Measurements from ENCODE around the gene VNN1.
"Not testable (repeated sequence)": the region's sequence is repeated elsewhere in the genome, so short reads cannot be mapped to it uniquely, and the experiment has no call there.

The VNN1 gene

DNA sequence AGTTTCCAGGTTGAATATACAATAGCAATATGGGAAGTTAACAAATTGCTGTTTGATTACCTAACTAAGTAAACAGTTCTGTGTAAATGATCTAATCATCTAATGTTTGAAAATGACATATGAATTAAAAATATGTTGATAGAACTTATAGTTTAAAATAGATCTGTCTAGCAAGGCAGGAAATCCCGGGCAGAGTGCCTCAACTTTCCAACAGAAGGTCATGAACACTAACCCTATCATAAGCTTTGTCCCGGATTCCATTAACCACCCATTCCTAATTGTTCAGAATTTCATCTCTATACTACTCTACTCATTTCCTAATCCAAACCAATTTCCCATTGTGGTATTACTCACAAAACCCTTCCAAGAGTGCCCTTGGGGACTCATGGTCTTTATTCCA lies 65.0 kb downstream of the VNN1 start:
- H3K4me2 ChIP-seq (ENCODE audit: low read length), result no peak overlapping the region

DNA sequence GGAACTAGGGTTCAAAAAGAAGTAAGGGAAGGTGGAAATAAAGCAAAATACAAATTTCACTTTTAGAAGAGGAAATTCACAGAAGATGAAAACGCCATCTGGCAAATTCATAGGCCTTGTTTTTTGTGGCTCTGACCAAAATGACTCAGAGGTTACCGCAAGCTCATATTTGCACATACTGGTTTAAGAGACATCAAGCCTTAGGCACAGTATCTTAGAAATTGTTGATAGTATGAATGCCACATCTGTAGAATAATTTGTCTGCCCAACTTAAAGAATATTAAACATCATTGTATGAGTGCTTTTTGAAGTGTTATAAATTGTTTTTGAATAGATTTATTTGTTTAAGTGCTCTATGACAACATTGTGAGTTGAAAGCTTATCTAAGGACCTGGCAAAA lies 65.5 kb downstream of the VNN1 start:
- H2AFZ ChIP-seq (ENCODE audit: low read length), result no peak overlapping the region
- H4K20me1 ChIP-seq (ENCODE audit: insufficient read depth, low read length), result no peaks in the 10 kb centered on the region
- H3K36me3 ChIP-seq (ENCODE audit: insufficient read depth, low read length), result no peaks in the 10 kb centered on the region
- H3K27me3 ChIP-seq (ENCODE audit: insufficient read depth, low read length), result no peaks in the 10 kb centered on the region
- H3K9me3 ChIP-seq (ENCODE audit: low read length), result no peaks in the 10 kb centered on the region
- H3K9ac ChIP-seq (ENCODE audit: low read length), result no peak overlapping the region
- H3K79me2 ChIP-seq (ENCODE audit: insufficient read depth, low read length), result no peaks in the 10 kb centered on the region
- no peak overlapping the region for H3K4me3 ChIP-seq (ENCODE audit: low read depth, low read length, poor library complexity, severe bottlenecking)
- H3K4me1 ChIP-seq (ENCODE audit: insufficient read depth, low read length, severe bottlenecking), result no peaks in the 10 kb centered on the region
- no peak for TF ChIP-seq EZH2 (IDR thresholded peaks at IDR 0.05; ENCODE audit: borderline replicate concordance, low read length)
- TF ChIP-seq, protein P1, sequence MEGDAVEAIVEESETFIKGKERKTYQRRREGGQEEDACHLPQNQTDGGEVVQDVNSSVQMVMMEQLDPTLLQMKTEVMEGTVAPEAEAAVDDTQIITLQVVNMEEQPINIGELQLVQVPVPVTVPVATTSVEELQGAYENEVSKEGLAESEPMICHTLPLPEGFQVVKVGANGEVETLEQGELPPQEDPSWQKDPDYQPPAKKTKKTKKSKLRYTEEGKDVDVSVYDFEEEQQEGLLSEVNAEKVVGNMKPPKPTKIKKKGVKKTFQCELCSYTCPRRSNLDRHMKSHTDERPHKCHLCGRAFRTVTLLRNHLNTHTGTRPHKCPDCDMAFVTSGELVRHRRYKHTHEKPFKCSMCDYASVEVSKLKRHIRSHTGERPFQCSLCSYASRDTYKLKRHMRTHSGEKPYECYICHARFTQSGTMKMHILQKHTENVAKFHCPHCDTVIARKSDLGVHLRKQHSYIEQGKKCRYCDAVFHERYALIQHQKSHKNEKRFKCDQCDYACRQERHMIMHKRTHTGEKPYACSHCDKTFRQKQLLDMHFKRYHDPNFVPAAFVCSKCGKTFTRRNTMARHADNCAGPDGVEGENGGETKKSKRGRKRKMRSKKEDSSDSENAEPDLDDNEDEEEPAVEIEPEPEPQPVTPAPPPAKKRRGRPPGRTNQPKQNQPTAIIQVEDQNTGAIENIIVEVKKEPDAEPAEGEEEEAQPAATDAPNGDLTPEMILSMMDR (IDR thresholded peaks at IDR 0.05; ENCODE audit: low read length), result no peak
- H3F3A ChIP-seq (ENCODE audit: insufficient read depth, low read length), result no peaks in the 10 kb centered on the region
- no peaks in the 10 kb centered on the region for H3K9me2 ChIP-seq (ENCODE audit: low read depth, low read length)
- no peak overlapping the region for H3K27ac ChIP-seq (ENCODE audit: low read depth, low read length, poor library complexity, severe bottlenecking)
- no peak overlapping the region for H3K4me2 ChIP-seq (ENCODE audit: low read length)

More for the DNA sequence above, 65.0 kb downstream of the VNN1 start:
- H4K20me1 ChIP-seq (ENCODE audit: insufficient read depth, low read length), result no peaks in the 10 kb centered on the region
- no peak overlapping the region for H2AFZ ChIP-seq (ENCODE audit: low read length)
- H3K9ac ChIP-seq (ENCODE audit: low read length), result no peak overlapping the region
- no peaks in the 10 kb centered on the region for H3K9me2 ChIP-seq (ENCODE audit: low read depth, low read length)
- no peaks in the 10 kb centered on the region for H3K79me2 ChIP-seq (ENCODE audit: insufficient read depth, low read length)
- H3K9me3 ChIP-seq (ENCODE audit: low read length), result no peaks in the 10 kb centered on the region
- TF ChIP-seq EZH2 (IDR thresholded peaks at IDR 0.05; ENCODE audit: borderline replicate concordance, low read length), result no peak
- TF ChIP-seq, protein P1 (IDR thresholded peaks at IDR 0.05; ENCODE audit: low read length), result no peak
- no peaks in the 10 kb centered on the region for H3K4me1 ChIP-seq (ENCODE audit: insufficient read depth, low read length, severe bottlenecking)
- no peaks in the 10 kb centered on the region for H3K36me3 ChIP-seq (ENCODE audit: insufficient read depth, low read length)
- H3F3A ChIP-seq (ENCODE audit: insufficient read depth, low read length), result no peaks in the 10 kb centered on the region
- no peaks in the 10 kb centered on the region for H3K27me3 ChIP-seq (ENCODE audit: insufficient read depth, low read length)
- no peak overlapping the region for H3K27ac ChIP-seq (ENCODE audit: low read depth, low read length, poor library complexity, severe bottlenecking)
- no peak overlapping the region for H3K4me3 ChIP-seq (ENCODE audit: low read depth, low read length, poor library complexity, severe bottlenecking)

DNA sequence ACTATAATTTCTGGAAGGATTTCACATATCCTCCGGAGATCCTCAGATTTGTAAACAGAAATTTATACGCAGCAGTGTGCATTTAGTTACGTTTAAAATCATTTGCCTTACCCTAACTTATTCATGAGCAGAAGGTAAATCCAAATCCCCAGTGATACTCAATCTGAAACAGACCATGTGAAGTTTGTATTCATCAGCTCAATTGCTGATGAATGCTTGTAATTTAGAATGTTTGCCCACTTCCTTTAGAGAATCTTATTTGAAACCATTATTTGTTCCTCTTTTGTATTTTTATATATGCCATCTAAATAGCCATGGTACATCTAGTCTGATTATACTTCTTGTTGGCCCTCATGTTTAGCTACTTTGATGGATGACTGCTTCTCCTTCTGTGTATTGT lies 70.3 kb downstream of the VNN1 start:
- H3K27ac ChIP-seq (ENCODE audit: low read depth, low read length, poor library complexity, severe bottlenecking), result no peak overlapping the region
- H3K9me2 ChIP-seq (ENCODE audit: low read depth, low read length), result no peaks in the 10 kb centered on the region
- no peak overlapping the region for H3K4me2 ChIP-seq (ENCODE audit: low read length)
- no peaks in the 10 kb centered on the region for H3K9me3 ChIP-seq (ENCODE audit: low read length)
- no peaks in the 10 kb centered on the region for H3K27me3 ChIP-seq (ENCODE audit: insufficient read depth, low read length)
- H3K36me3 ChIP-seq (ENCODE audit: insufficient read depth, low read length), result no peaks in the 10 kb centered on the region
- no peak overlapping the region for H3K9ac ChIP-seq (ENCODE audit: low read length)
- TF ChIP-seq EZH2 (IDR thresholded peaks at IDR 0.05; ENCODE audit: borderline replicate concordance, low read length), result no peak
- TF ChIP-seq, protein P1 (IDR thresholded peaks at IDR 0.05; ENCODE audit: low read length), result no peak
- H2AFZ ChIP-seq (ENCODE audit: low read length), result no peak overlapping the region
- H3K79me2 ChIP-seq (ENCODE audit: insufficient read depth, low read length), result no peaks in the 10 kb centered on the region
- H3K4me1 ChIP-seq (ENCODE audit: insufficient read depth, low read length, severe bottlenecking), result no peaks in the 10 kb centered on the region
- H3F3A ChIP-seq (ENCODE audit: insufficient read depth, low read length), result no peaks in the 10 kb centered on the region
- H4K20me1 ChIP-seq (ENCODE audit: insufficient read depth, low read length), result no peaks in the 10 kb centered on the region
- H3K4me3 ChIP-seq (ENCODE audit: low read depth, low read length, poor library complexity, severe bottlenecking), result no peak overlapping the region

DNA sequence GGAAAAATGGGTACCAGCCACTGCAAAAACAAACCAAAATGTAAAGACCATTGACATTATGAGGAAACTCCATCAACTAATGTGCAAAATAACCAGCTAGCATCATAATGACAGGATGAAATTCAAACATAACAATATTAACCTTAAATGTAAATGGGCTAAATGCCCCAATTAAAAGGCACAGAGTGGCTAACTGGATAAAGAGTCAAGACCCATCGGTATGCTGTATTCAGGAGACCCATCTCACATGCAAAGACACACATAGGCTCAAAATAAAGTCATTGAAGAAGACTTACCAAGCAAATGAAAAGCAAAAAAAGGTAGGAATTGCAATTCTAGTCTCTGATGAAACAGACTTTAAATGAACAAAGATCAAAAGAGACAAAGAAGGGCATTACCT lies 76.7 kb downstream of the VNN1 start:
- H3K4me2 ChIP-seq (ENCODE audit: low read length); H3K4me1 ChIP-seq (ENCODE audit: insufficient read depth, low read length, severe bottlenecking): not testable (repeated sequence)

DNA sequence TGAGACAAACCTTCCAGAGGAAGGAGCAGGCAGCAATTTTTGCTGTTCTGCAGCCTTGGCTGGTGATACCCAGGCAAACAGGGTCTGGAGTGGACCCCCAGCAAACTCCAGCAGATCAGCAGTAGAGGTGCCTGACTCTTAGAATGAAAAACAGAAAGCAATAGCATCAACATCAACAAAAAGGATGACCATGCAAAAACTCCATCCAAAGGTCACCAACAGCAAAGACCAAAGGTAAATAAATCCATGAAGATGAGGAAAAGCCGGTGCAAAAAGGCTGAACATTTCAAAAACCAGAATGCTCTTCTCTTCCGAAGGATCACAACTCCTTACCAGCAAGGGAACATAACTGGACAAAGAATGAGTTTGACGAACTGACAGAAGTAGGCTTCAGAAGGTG lies 77.9 kb downstream of the VNN1 start:
- H3K4me3 ChIP-seq (ENCODE audit: low read depth, low read length, poor library complexity, severe bottlenecking); H3K9me3 ChIP-seq (ENCODE audit: low read length); H3F3A ChIP-seq (ENCODE audit: insufficient read depth, low read length); H3K9me2 ChIP-seq (ENCODE audit: low read depth, low read length); H3K79me2 ChIP-seq (ENCODE audit: insufficient read depth, low read length); H3K9ac ChIP-seq (ENCODE audit: low read length); H4K20me1 ChIP-seq (ENCODE audit: insufficient read depth, low read length); H3K4me2 ChIP-seq (ENCODE audit: low read length); H2AFZ ChIP-seq (ENCODE audit: low read length); H3K36me3 ChIP-seq (ENCODE audit: insufficient read depth, low read length); H3K27me3 ChIP-seq (ENCODE audit: insufficient read depth, low read length); H3K4me1 ChIP-seq (ENCODE audit: insufficient read depth, low read length, severe bottlenecking); H3K27ac ChIP-seq (ENCODE audit: low read depth, low read length, poor library complexity, severe bottlenecking): not testable (repeated sequence)

More for the DNA sequence above, 76.7 kb downstream of the VNN1 start:
- not testable (repeated sequence) for H4K20me1 ChIP-seq (ENCODE audit: insufficient read depth, low read length); H3K79me2 ChIP-seq (ENCODE audit: insufficient read depth, low read length); H3F3A ChIP-seq (ENCODE audit: insufficient read depth, low read length); H3K9me3 ChIP-seq (ENCODE audit: low read length); H3K9ac ChIP-seq (ENCODE audit: low read length); H3K4me3 ChIP-seq (ENCODE audit: low read depth, low read length, poor library complexity, severe bottlenecking); H2AFZ ChIP-seq (ENCODE audit: low read length); H3K27ac ChIP-seq (ENCODE audit: low read depth, low read length, poor library complexity, severe bottlenecking); H3K36me3 ChIP-seq (ENCODE audit: insufficient read depth, low read length); H3K9me2 ChIP-seq (ENCODE audit: low read depth, low read length); H3K27me3 ChIP-seq (ENCODE audit: insufficient read depth, low read length)

DNA sequence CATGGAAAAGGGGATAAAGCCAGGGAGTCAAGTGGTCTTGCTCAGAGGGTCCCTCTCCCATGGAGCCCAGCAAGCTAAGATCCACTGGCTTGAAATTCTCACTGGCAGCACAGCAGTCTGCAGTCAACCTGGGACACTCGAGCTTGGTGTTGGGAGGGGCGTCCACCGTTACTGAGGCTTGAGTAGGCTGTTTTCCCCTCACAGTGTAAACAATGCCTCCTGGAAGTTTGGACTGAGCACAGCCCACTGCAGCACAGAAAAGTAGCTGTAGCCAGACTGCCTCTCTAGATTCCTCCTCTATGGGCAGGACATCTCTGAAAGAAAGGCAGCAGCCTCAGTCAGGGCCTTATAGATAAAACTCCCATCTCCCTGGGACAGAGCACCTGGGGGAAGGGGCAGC lies 78.6 kb downstream of the VNN1 start:
- H3K9me3 ChIP-seq (ENCODE audit: low read length); H3K79me2 ChIP-seq (ENCODE audit: insufficient read depth, low read length); H3F3A ChIP-seq (ENCODE audit: insufficient read depth, low read length); H3K36me3 ChIP-seq (ENCODE audit: insufficient read depth, low read length); H3K4me1 ChIP-seq (ENCODE audit: insufficient read depth, low read length, severe bottlenecking); H3K27me3 ChIP-seq (ENCODE audit: insufficient read depth, low read length); H3K4me3 ChIP-seq (ENCODE audit: low read depth, low read length, poor library complexity, severe bottlenecking); H3K9ac ChIP-seq (ENCODE audit: low read length); H4K20me1 ChIP-seq (ENCODE audit: insufficient read depth, low read length); H3K27ac ChIP-seq (ENCODE audit: low read depth, low read length, poor library complexity, severe bottlenecking); H2AFZ ChIP-seq (ENCODE audit: low read length); H3K9me2 ChIP-seq (ENCODE audit: low read depth, low read length); H3K4me2 ChIP-seq (ENCODE audit: low read length): not testable (repeated sequence)
